Adrenal gland (tissue), 5 donors: Measurements from ENCODE around the gene RBM47.

Source experiments
- POLR2A ChIP-seq, 2 donors: fragments of 450-650 bp; IDR thresholded peaks; one replicate each; pipeline ENCODE4 v1.6.1; 2017; ENCODE audit warnings: antibody characterized with exemption in 2 of 2, mild to moderate bottlenecking in 2 of 2, moderate library complexity in 1 of 2
- TF ChIP-seq, protein P1 (sequence below), 6 experiments: fragments of 450-650 bp in 4 of 6; fragments of 200-600 bp in 2 of 6; sonication (generic) in 1 of 6; IDR thresholded peaks; 1 replicate in 5 of 6; 2 replicates in 1 of 6; pipeline versions ENCODE4 v1.5.1 to v1.8.0; 2016 to 2021; ENCODE audit warnings: antibody characterized with exemption in 6 of 6, mild to moderate bottlenecking in 2 of 6, moderate library complexity in 1 of 6
- donor health status: DM: no; HTN: no; CAD: no.

DNA sequence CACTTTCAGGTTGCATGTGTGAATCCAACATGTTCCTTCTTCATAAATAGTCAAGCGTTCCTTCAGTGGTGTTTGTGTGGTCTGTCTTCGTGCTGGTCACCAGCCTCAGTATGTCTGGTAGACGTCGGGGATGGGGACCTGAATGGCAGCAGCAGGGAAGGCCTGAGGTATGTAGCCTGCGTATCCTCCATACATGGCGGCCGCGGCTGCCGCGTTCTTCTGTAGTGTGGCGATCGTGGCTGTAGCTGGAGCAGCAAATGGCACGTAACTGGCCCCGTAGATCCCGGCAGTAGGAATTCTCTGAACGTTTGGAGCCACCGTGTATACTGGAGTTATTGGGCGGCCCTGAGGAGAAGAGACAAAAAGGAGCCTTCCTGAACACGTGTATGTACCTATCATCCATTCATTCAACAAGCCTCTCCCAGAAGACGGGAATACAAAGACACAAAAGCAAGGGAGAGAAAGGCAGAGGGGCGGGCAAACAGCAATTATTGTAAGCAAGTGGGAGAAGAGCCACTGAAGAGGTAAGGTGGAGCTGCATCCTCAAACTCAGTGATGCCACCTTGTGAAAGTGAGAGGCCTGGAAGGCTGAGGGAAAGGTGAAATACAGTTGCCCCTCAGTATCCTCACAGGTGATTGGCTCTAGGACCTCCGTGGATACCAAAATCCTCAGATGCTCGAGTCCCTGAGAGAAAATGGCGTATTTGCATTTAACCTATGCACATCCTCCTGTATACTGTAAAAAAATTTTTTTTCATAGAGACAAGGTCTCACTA lies 203.7 kb downstream of the RBM47 start:
- TF ChIP-seq, protein P1, sequence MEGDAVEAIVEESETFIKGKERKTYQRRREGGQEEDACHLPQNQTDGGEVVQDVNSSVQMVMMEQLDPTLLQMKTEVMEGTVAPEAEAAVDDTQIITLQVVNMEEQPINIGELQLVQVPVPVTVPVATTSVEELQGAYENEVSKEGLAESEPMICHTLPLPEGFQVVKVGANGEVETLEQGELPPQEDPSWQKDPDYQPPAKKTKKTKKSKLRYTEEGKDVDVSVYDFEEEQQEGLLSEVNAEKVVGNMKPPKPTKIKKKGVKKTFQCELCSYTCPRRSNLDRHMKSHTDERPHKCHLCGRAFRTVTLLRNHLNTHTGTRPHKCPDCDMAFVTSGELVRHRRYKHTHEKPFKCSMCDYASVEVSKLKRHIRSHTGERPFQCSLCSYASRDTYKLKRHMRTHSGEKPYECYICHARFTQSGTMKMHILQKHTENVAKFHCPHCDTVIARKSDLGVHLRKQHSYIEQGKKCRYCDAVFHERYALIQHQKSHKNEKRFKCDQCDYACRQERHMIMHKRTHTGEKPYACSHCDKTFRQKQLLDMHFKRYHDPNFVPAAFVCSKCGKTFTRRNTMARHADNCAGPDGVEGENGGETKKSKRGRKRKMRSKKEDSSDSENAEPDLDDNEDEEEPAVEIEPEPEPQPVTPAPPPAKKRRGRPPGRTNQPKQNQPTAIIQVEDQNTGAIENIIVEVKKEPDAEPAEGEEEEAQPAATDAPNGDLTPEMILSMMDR (IDR thresholded peaks at IDR 0.05) = no peak
- TF ChIP-seq POLR2A (IDR thresholded peaks at IDR 0.05) = no peak
